Transverse colon (tissue), 3 donors: ENCODE data around the gene AGMAT.

Experiments used
- POLR2A ChIP-seq: fragments of 450-650 bp; IDR thresholded peaks from one replicate; pipeline ENCODE4 v1.6.1; 2016; ENCODE audit warnings: antibody characterized with exemption, mild to moderate bottlenecking, moderate library complexity
- TF ChIP-seq, protein P1 (sequence below), 5 experiments: fragments of 200-600 bp in 3 of 5; fragments of 450-650 bp in 2 of 5; sonication (generic) in 3 of 5; IDR thresholded peaks; 1 replicate in 2 of 5; 2 replicates in 3 of 5; pipeline ENCODE4 v1.5.1; 2016 to 2017; ENCODE audit warnings: antibody characterized with exemption in 5 of 5, inconsistent platforms in 3 of 5, mild to moderate bottlenecking in 2 of 5, moderate library complexity in 1 of 5

DNA sequence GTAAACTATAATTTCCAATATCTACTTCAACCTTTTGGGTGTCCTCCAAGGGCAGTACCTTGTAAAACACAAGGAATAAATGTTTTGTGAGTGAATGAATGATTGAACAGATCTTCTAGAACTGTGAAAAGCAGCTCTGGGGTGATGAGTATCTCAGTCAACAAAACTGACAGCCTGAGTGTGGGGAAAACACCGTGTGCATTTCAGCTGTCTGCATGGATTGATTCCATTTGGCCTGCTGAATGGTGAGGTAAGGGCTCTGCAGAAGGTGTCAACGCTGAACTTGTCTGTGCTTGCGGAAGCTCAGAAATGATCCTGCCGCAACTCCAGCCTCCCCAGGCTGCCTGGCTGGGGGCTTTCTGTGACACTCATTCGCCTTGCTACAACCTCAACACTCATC, 7.4 kb upstream of the AGMAT start:
- TF ChIP-seq, protein P1, sequence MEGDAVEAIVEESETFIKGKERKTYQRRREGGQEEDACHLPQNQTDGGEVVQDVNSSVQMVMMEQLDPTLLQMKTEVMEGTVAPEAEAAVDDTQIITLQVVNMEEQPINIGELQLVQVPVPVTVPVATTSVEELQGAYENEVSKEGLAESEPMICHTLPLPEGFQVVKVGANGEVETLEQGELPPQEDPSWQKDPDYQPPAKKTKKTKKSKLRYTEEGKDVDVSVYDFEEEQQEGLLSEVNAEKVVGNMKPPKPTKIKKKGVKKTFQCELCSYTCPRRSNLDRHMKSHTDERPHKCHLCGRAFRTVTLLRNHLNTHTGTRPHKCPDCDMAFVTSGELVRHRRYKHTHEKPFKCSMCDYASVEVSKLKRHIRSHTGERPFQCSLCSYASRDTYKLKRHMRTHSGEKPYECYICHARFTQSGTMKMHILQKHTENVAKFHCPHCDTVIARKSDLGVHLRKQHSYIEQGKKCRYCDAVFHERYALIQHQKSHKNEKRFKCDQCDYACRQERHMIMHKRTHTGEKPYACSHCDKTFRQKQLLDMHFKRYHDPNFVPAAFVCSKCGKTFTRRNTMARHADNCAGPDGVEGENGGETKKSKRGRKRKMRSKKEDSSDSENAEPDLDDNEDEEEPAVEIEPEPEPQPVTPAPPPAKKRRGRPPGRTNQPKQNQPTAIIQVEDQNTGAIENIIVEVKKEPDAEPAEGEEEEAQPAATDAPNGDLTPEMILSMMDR (IDR thresholded peaks at IDR 0.05) = no peak
- no peak for TF ChIP-seq POLR2A
